Breast epithelium (tissue), 3 donors: ENCODE data around the gene SANBR.

Experiments
- POLR2AphosphoS5 ChIP-seq, 3 donors: sonication (generic); formaldehyde crosslinking; IDR thresholded peaks; one replicate each; pipeline ENCODE4 v1.6.1; 2017; ENCODE audit warnings: antibody characterized with exemption in 3 of 3
- TF ChIP-seq, protein P1 (sequence below), 3 donors: fragments of 450-650 bp; IDR thresholded peaks; one replicate each; pipeline ENCODE4 v1.5.1; 2016 to 2017; ENCODE audit warnings: antibody characterized with exemption in 3 of 3, mild to moderate bottlenecking in 3 of 3, moderate library complexity in 3 of 3

DNA sequence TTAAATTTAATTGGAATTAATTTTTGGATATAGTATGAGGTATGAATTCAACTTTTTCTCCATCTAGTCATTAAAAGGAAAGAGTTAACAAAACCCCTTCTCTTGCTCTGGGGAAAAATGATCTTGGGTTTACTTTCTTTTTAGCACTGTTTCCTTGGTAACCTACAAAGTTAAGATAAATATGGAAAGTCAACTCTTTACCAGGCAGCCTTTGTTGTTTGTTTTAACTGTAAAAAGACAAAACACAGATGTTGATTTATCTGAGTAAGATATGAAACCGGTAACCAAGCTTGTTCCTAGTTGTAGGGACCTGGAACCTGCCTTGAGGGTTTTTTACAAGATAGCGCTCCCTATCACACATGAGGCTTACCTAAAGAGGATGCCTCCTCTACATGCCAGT lies 10.1 kb upstream of the SANBR start:
- TF ChIP-seq, protein P1, sequence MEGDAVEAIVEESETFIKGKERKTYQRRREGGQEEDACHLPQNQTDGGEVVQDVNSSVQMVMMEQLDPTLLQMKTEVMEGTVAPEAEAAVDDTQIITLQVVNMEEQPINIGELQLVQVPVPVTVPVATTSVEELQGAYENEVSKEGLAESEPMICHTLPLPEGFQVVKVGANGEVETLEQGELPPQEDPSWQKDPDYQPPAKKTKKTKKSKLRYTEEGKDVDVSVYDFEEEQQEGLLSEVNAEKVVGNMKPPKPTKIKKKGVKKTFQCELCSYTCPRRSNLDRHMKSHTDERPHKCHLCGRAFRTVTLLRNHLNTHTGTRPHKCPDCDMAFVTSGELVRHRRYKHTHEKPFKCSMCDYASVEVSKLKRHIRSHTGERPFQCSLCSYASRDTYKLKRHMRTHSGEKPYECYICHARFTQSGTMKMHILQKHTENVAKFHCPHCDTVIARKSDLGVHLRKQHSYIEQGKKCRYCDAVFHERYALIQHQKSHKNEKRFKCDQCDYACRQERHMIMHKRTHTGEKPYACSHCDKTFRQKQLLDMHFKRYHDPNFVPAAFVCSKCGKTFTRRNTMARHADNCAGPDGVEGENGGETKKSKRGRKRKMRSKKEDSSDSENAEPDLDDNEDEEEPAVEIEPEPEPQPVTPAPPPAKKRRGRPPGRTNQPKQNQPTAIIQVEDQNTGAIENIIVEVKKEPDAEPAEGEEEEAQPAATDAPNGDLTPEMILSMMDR (IDR thresholded peaks at IDR 0.05), result no peak
- TF ChIP-seq POLR2AphosphoS5 (IDR thresholded peaks at IDR 0.05), result no peak
